Occipital lobe (tissue), 2 donors: ENCODE data around the gene FADS3. TPM values are rescaled to one million over a fixed set of nuclear protein-coding genes. Genes with fewer than 3 reads are reported as not detected.
"Not testable (repeated sequence)": the region's sequence is repeated elsewhere in the genome, so short reads cannot be mapped to it uniquely, and the experiment has no call there.

Experiments
- DNase-seq: peaks from one replicate; lab custom pipeline; 2025; lab: John Stamatoyannopoulos, UW
- total RNA-seq: library from RNA; depleted of rRNA; stranded (reverse); fragments of >200 nt; gene quantifications from one replicate; pipeline ENCODE4 v1.2.3, GENCODE V29; 2014

The FADS3 gene
- total RNA-seq, 1 donor from 2014 or later, result 34.0 TPM

GRCh38 chr11:61899146-61899841, 7.9 kb upstream of the FADS3 start:
- no peak for DNase-seq

GRCh38 chr11:61898247-61898582, 6.9 kb upstream of the FADS3 start:
- no peak for DNase-seq

GRCh38 chr11:61897387-61898246, 6.3 kb upstream of the FADS3 start:
- DNase-seq, result peak; percentile 57

- DNase-seq, result no peak
Observed at GRCh38 chr11:61896665-61897386, 5.5 kb upstream of the FADS3 start.

- DNase-seq, result no peak
Observed at GRCh38 chr11:61895718-61896059, 4.3 kb upstream of the FADS3 start.

GRCh38 chr11:61895046-61895717, 3.8 kb upstream of the FADS3 start:
- no peak for DNase-seq

- no peak for DNase-seq
Observed at GRCh38 chr11:61893981-61894380, 2.6 kb upstream of the FADS3 start.

GRCh38 chr11:61892085-61892370, 683 bp upstream of the FADS3 start:
- DNase-seq, result no peak

- DNase-seq, result no peak
Observed at GRCh38 chr11:61890529-61891330, 615 bp downstream of the FADS3 start.

- DNase-seq, result no peak
Observed at GRCh38 chr11:61889831-61890230, 1.5 kb downstream of the FADS3 start.

GRCh38 chr11:61888590-61888989, 2.8 kb downstream of the FADS3 start:
- DNase-seq, result no peak

GRCh38 chr11:61887839-61888494, 3.4 kb downstream of the FADS3 start:
- DNase-seq, result no peak

GRCh38 chr11:61886643-61887042, 4.7 kb downstream of the FADS3 start:
- no peak for DNase-seq

GRCh38 chr11:61885784-61886580, 5.4 kb downstream of the FADS3 start:
- DNase-seq, result no peak

GRCh38 chr11:61885166-61885778, 6.1 kb downstream of the FADS3 start:
- DNase-seq, result no peak

- no peak for DNase-seq
Observed at GRCh38 chr11:61883947-61884346, 7.4 kb downstream of the FADS3 start.

GRCh38 chr11:61883327-61883726, 8.0 kb downstream of the FADS3 start:
- DNase-seq, result peak; percentile 16

- no peak for DNase-seq
Observed at GRCh38 chr11:61882879-61883278, 8.5 kb downstream of the FADS3 start.

- DNase-seq, result not testable (repeated sequence)
Observed at GRCh38 chr11:61882267-61882666, 9.1 kb downstream of the FADS3 start.
